Tibial nerve (tissue), 4 donors: Measurements from ENCODE around the gene MYMK.

Experiments
- EP300 ChIP-seq, 2 donors: sonication (generic); formaldehyde crosslinking; IDR thresholded peaks; one replicate each; pipeline ENCODE4 v1.6.1; 2017; ENCODE audit warnings: antibody characterized with exemption in 2 of 2, mild to moderate bottlenecking in 1 of 2
- POLR2A ChIP-seq, 2 donors: fragments of 450-650 bp; IDR thresholded peaks; one replicate each; pipeline ENCODE4 v1.6.1; 2017; ENCODE audit warnings: antibody characterized with exemption in 2 of 2, mild to moderate bottlenecking in 2 of 2, moderate library complexity in 2 of 2
- TF ChIP-seq, protein P1 (sequence below), 5 experiments: fragments of 200-600 bp in 3 of 5; fragments of 450-650 bp in 2 of 5; sonication (generic) in 3 of 5; IDR thresholded peaks; one replicate each; pipeline ENCODE4 v1.5.1; 2016 to 2019; ENCODE audit warnings: antibody characterized with exemption in 5 of 5, mild to moderate bottlenecking in 3 of 5, moderate library complexity in 2 of 5

DNA sequence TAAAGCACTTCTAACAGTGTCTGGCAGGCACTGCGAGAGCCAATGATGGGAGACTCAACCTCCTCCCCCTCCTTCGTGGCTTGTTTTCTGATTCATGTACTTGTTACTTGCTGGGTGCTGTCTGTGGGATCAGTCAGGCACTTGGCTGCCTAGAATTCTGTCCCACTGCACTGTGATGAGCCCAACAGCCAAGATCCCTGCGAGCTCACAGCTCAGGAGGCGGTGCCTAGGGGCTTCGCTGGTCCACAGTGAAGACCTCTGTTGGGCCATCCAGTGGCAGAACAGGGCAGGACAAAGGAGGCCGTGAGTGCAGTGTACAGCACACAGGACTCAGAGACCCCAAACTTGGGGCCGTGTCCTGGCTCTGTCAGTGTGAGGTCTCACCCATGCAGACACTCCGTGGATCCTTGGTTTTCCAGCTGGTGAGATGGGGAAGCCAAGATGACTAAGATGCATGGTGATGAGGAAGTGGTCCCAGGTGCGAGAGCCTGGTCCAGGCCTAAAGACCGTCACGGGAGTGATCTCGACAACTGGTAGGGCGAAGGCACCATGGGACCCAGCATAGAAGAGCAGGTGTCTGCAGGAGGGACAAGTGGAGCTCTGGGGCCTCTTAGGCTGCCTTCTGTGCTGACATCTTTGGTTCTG is 19.5 kb downstream of the MYMK start:
- TF ChIP-seq, protein P1, sequence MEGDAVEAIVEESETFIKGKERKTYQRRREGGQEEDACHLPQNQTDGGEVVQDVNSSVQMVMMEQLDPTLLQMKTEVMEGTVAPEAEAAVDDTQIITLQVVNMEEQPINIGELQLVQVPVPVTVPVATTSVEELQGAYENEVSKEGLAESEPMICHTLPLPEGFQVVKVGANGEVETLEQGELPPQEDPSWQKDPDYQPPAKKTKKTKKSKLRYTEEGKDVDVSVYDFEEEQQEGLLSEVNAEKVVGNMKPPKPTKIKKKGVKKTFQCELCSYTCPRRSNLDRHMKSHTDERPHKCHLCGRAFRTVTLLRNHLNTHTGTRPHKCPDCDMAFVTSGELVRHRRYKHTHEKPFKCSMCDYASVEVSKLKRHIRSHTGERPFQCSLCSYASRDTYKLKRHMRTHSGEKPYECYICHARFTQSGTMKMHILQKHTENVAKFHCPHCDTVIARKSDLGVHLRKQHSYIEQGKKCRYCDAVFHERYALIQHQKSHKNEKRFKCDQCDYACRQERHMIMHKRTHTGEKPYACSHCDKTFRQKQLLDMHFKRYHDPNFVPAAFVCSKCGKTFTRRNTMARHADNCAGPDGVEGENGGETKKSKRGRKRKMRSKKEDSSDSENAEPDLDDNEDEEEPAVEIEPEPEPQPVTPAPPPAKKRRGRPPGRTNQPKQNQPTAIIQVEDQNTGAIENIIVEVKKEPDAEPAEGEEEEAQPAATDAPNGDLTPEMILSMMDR (IDR thresholded peaks at IDR 0.05): no peak
- no peak for TF ChIP-seq POLR2A (IDR thresholded peaks at IDR 0.05)
- TF ChIP-seq EP300 (IDR thresholded peaks at IDR 0.05): no peak
